ENCODE measurements around the gene WDR1. TPM values are rescaled to one million over a fixed set of nuclear protein-coding genes. Genes with fewer than 3 reads are reported as not detected.

Gene WDR1
- total and polyA plus RNA-seq, 2 of the 13 experiments (the other 11 are each of a cell fraction or from before 2014, with no cell fraction given) = 106 to 198 TPM

- TF ChIP-seq GMEB2 (CRISPR knock-in tag; IDR thresholded peaks at IDR 0.05; ENCODE audit: low read depth) (no peak), ZNF382 (CRISPR knock-in tag; IDR thresholded peaks at IDR 0.05; ENCODE audit: borderline replicate concordance) (no peak), ZNF777 (CRISPR knock-in tag; IDR thresholded peaks at IDR 0.05) (no peak), SPEN (CRISPR knock-in tag; IDR thresholded peaks at IDR 0.05; ENCODE audit: low read depth) (peak; percentile 49; the same call in 1 of the 2 replicates), NFIC (IDR thresholded peaks at IDR 0.05; ENCODE audit: low read length) (no peak), GZF1 (CRISPR knock-in tag; IDR thresholded peaks at IDR 0.05) (no peak), KLF6 (CRISPR knock-in tag; IDR thresholded peaks at IDR 0.05) (no peak), ZNF674 (CRISPR knock-in tag; IDR thresholded peaks at IDR 0.05; ENCODE audit: low read depth) (no peak), NFRKB (IDR thresholded peaks at IDR 0.05) (no peak), TIGD3 (CRISPR knock-in tag; IDR thresholded peaks at IDR 0.05; ENCODE audit: borderline replicate concordance) (no peak), HNRNPLL (IDR thresholded peaks at IDR 0.05; ENCODE audit: low read depth, low read length, poor library complexity, severe bottlenecking) (no peak), BATF2 (CRISPR knock-in tag; IDR thresholded peaks at IDR 0.05) (no peak), PTBP1 (IDR thresholded peaks at IDR 0.05; ENCODE audit: low read depth, low read length, poor library complexity, severe bottlenecking) (no peak), SNAPC2 (CRISPR knock-in tag; IDR thresholded peaks at IDR 0.05) (no peak), KDM5A (IDR thresholded peaks at IDR 0.05; ENCODE audit: borderline replicate concordance, low read length) (no peak), MBD4 (IDR thresholded peaks at IDR 0.05; ENCODE audit: borderline replicate concordance, low read length) (no peak), TRAFD1 (CRISPR knock-in tag; IDR thresholded peaks at IDR 0.05; ENCODE audit: borderline replicate concordance) (no peak), ZBTB2 (CRISPR knock-in tag; IDR thresholded peaks at IDR 0.05; ENCODE audit: low read depth) (no peak), PCBP2 (optimal IDR thresholded peaks at IDR 0.05; ENCODE audit: low read depth, low read length, poor library complexity, severe bottlenecking) (no peak), TFAP4 (IDR thresholded peaks at IDR 0.05; ENCODE audit: borderline replicate concordance, low read depth) (peak; percentile 97)
Observed at GRCh38 chr4:10123227-10124101, 6.9 kb upstream of the WDR1 start (continued).
